Stomach (tissue), 9 donors: ENCODE measurements around the gene VEPH1. TPM values are rescaled to one million over a fixed set of nuclear protein-coding genes. Genes with fewer than 3 reads are reported as not detected.

Experiments
- DNase-seq, 2 donors: peaks; one replicate each; pipeline versions ENCODE4 v3.0.0 to v3.0.0-alpha.2; 2013 to 2019
- H3K27ac ChIP-seq, 5 donors: fragments of 200-600 bp in 4 of 5; sonication (generic) in 4 of 5; one replicate each; pipeline ENCODE4 v1.5.1; 2013 to 2019; ENCODE audit warnings: mild to moderate bottlenecking in 1 of 5, moderate library complexity in 1 of 5
- H3K27me3 ChIP-seq, 3 donors: fragments of 200-600 bp; sonication (generic); one replicate each; pipeline ENCODE4 v1.5.1; 2017 to 2019; ENCODE audit warnings: mixed run types in 1 of 3
- H3K36me3 ChIP-seq, 4 donors: fragments of 200-600 bp; sonication (generic); 1 replicate in 3 of 4; 2 replicates in 1 of 4; pipeline ENCODE4 v1.5.1; 2016 to 2019
- H3K4me1 ChIP-seq, 4 donors: fragments of 200-600 bp; sonication (generic); one replicate each; pipeline ENCODE4 v1.5.1; 2016 to 2019
- H3K4me3 ChIP-seq, 4 donors: fragments of 200-600 bp; sonication (generic) in 3 of 4; one replicate each; pipeline ENCODE4 v1.5.1; 2016 to 2019; ENCODE audit warnings: mild to moderate bottlenecking in 1 of 4
- H3K9me3 ChIP-seq, 4 donors: fragments of 200-600 bp; sonication (generic); one replicate each; pipeline ENCODE4 v1.5.1; 2016 to 2019
- CTCF ChIP-seq, 7 experiments: fragments of 450-650 bp in 4 of 7; fragments of 200-600 bp in 3 of 7; sonication (generic) in 3 of 7; IDR thresholded peaks; one replicate each; pipeline ENCODE4 v1.5.1; 2016 to 2019; ENCODE audit warnings: antibody characterized with exemption in 7 of 7, control low read depth in 2 of 7, mild to moderate bottlenecking in 1 of 7
- EP300 ChIP-seq: sonication (generic); formaldehyde crosslinking; IDR thresholded peaks from one replicate; pipeline ENCODE4 v1.6.1; 2017; ENCODE audit warnings: antibody characterized with exemption
- POLR2A ChIP-seq, 4 donors: fragments of 450-650 bp; IDR thresholded peaks; one replicate each; pipeline ENCODE4 v1.6.1; 2016; ENCODE audit warnings: antibody characterized with exemption in 4 of 4, control low read depth in 2 of 4, mild to moderate bottlenecking in 1 of 4, moderate library complexity in 1 of 4
- POLR2AphosphoS5 ChIP-seq, 3 donors: sonication (generic); formaldehyde crosslinking; IDR thresholded peaks; one replicate each; pipeline ENCODE4 v1.6.1; 2016; ENCODE audit warnings: antibody characterized with exemption in 3 of 3
- WGBS, 5 donors: extraction: QIAGEN DNeasy Blood & Tissue Kit in 3 of 5; methylation state at CpG; one replicate each; pipeline versions ENCODE4 v1.1.5 to v1.1.7; 2013 to 2018; 5-methylcytosine and 5-hydroxymethylcytosine counted together
- intact Hi-C: fragments of 100-400 bp; cut with DNase I; formaldehyde crosslinking; loops from one replicate; pipeline ENCODE4 v1.15.1; 2023; ENCODE audit warnings: low total_unique reads
- polyA plus RNA-seq, 3 donors: library from polyadenylated mRNA; stranded (reverse); fragments of 200-250 nt; gene quantifications; one replicate each; pipeline ENCODE4 v1.2.3, GENCODE V29; 2013
- total RNA-seq, 5 donors: library from RNA; depleted of rRNA; stranded (reverse); fragments of >200 nt; gene quantifications; one replicate each; pipeline versions ENCODE4 v1.1.0 to v1.2.3, GENCODE V29; 2014 to 2016
- donor health status: healthy with polysubstance abuse.
- donor health status: Bipolar disorder and iron deficiency.
- donor health status: healthy.

The VEPH1 gene
- total and polyA plus RNA-seq, 8 donors = 0.58 to 9.4 (median 1.5) TPM; not detected in 1

DNA sequence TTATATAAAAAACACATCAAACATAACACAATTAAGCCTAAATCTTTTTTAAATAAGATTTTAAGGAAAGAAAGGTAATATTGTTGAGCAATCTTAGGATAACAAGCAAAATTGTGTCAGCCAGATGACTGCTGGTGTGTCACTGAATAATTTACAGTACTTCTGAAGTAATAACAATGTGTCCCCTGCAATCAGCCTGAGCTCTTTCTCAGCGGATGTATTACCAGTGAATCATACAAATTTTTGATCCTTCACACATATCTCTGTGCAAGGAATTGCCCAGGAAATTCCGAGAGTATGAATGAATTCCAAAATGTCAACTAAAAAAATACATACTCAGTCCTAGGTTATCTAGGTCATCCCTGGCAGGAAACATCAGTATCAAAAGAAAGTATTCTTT is 143.2 kb downstream of the VEPH1 start:
- no peak overlapping the region for H3K27ac ChIP-seq
- DNase-seq = no peak
- H3K27me3 ChIP-seq = no peaks in the 10 kb centered on the region
- intact Hi-C loops = no loop called here
- no peak overlapping the region for H3K4me3 ChIP-seq
- 68 to 82% (median 74%) methylated on average over 2 of the region's 2 CpGs for WGBS, 5 donors
- no peaks in the 10 kb centered on the region for H3K4me1 ChIP-seq
- no peaks in the 10 kb centered on the region for H3K9me3 ChIP-seq
- TF ChIP-seq POLR2A (IDR thresholded peaks at IDR 0.05) (no peak), EP300 (no peak), CTCF (IDR thresholded peaks at IDR 0.05) (no peak), POLR2AphosphoS5 (IDR thresholded peaks at IDR 0.05) (no peak)
- no peaks in the 10 kb centered on the region for H3K36me3 ChIP-seq

GRCh38 chr3:157356541-157356940 is 146.7 kb downstream of the VEPH1 start:
- Histone ChIP-seq H3K27ac (no peak overlapping the region), H3K27me3 (no peaks in the 10 kb centered on the region), H3K36me3 (no peaks in the 10 kb centered on the region), H3K9me3 (no peaks in the 10 kb centered on the region), H3K4me3 (no peak overlapping the region), H3K4me1 (no peaks in the 10 kb centered on the region)
- WGBS, 5 donors = 42 to 66% (median 46%) methylated on average over 1 of the region's 1 CpG
- no peak for TF ChIP-seq CTCF (IDR thresholded peaks at IDR 0.05)
- TF ChIP-seq POLR2A (IDR thresholded peaks at IDR 0.05) = no peak
- no peak for TF ChIP-seq POLR2AphosphoS5 (IDR thresholded peaks at IDR 0.05)
- no peak for TF ChIP-seq EP300
- no peak for DNase-seq
- intact Hi-C loops = no loop called here

GRCh38 chr3:157355276-157355675 is 147.9 kb downstream of the VEPH1 start:
- 73 to 89% (median 77%) methylated on average over 2 of the region's 2 CpGs for WGBS, 5 donors
- Histone ChIP-seq H3K9me3 (no peaks in the 10 kb centered on the region), H3K4me1 (no peaks in the 10 kb centered on the region), H3K4me3 (no peak overlapping the region), H3K27me3 (no peaks in the 10 kb centered on the region), H3K36me3 (no peaks in the 10 kb centered on the region), H3K27ac (no peak overlapping the region)
- no peak for DNase-seq
- no peak for TF ChIP-seq POLR2AphosphoS5 (IDR thresholded peaks at IDR 0.05)
- no peak for TF ChIP-seq POLR2A (IDR thresholded peaks at IDR 0.05)
- no peak for TF ChIP-seq CTCF (IDR thresholded peaks at IDR 0.05)
- TF ChIP-seq EP300 = no peak
- intact Hi-C loops = no loop called here

DNA sequence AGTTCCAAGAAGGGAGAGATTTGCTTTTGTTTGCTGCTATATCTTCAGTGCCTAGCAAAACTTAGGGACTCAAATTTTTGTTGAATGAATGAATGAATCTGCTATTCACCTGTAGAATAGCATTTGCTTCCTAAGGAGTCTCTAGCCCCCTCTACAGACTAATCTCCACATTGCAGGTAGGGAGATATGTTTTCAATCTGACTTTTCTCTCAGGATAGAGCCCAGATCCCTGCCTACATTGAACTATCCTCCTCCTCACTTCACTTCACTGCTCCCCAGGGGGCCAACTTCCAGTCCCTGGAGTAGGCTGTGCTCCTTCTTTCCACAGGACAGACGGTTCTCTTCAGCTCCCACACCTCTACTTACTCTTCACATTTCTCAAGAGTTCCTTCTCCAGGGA is 148.5 kb downstream of the VEPH1 start:
- no peak for TF ChIP-seq POLR2A (IDR thresholded peaks at IDR 0.05)
- no peaks in the 10 kb centered on the region for H3K27me3 ChIP-seq
- intact Hi-C loops = no loop called here
- WGBS, 5 donors = 32 to 45% (median 33%) methylated on average over 1 of the region's 1 CpG
- DNase-seq = no peak
- H3K27ac ChIP-seq = no peak overlapping the region
- no peaks in the 10 kb centered on the region for H3K36me3 ChIP-seq
- no peaks in the 10 kb centered on the region for H3K4me1 ChIP-seq
- no peaks in the 10 kb centered on the region for H3K9me3 ChIP-seq
- no peak overlapping the region for H3K4me3 ChIP-seq

GRCh38 chr3:157354254-157354653 is 149.0 kb downstream of the VEPH1 start:
- intact Hi-C loops = no loop called here
- Histone ChIP-seq H3K4me1 (no peaks in the 10 kb centered on the region), H3K27me3 (no peaks in the 10 kb centered on the region), H3K4me3 (no peak overlapping the region), H3K36me3 (no peaks in the 10 kb centered on the region), H3K9me3 (no peaks in the 10 kb centered on the region), H3K27ac (no peak overlapping the region)
- 81 to 100% (median 86%) methylated on average over 1 of the region's 1 CpG for WGBS, 5 donors
- TF ChIP-seq POLR2A (IDR thresholded peaks at IDR 0.05) = no peak
- no peak for TF ChIP-seq CTCF (IDR thresholded peaks at IDR 0.05)
- no peak for TF ChIP-seq POLR2AphosphoS5 (IDR thresholded peaks at IDR 0.05)
- TF ChIP-seq EP300 = no peak
- DNase-seq = no peak
